Glomerular endothelial cell (primary cell): Measurements from ENCODE around the gene PRR33. TPM values are rescaled to one million over a fixed set of nuclear protein-coding genes. Genes with fewer than 3 reads are reported as not detected.

Experiments
- DNase-seq: peaks from one replicate; pipeline ENCODE4 v3.0.0-alpha.2; 2011; ENCODE audit warnings: low read depth, low spot score; ENCODE audit errors: extremely low read depth
- total RNA-seq: library from RNA; depleted of rRNA; stranded (reverse); fragments of >200 nt; gene quantifications from 2 replicates; pipeline ENCODE4 v1.2.3, GENCODE V29; 2015

The PRR33 gene
- total RNA-seq, 1 donor from 2014 or later = not detected

GRCh38 chr11:1928470-1928890 is 36.8 kb upstream of the PRR33 start:
- no peak for DNase-seq

DNA sequence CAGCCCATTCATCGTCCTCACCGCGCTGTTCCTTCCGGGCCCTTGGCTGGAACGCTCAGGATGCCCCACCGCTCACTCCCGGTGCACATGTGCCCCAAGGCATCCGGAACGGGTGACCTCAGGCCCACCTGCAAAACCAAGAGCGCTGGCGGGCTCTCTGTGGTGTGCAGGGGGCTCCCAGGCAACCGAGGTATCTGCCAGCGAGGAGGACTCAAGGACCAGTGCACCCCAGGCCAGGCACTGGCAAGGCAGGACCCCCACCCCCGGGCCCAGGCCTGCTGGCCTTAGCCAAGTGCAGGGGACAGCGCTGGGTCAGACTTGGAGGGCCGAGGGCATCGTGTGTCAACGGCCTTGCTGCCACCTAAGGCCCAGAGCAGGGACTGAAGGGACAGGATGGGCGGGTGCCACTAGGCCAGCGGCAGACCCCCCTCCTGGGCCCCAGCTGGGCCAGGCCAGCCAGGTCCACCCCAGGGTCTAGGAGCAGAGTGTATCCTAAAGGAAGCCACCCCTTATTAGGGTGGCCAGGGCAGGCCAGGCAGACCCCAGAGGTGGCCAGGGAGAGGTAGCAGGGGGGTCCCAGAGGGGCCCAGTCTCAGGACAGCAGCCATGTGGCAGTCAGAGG is 36.3 kb upstream of the PRR33 start:
- DNase-seq = no peak

GRCh38 chr11:1927026-1927847 is 35.5 kb upstream of the PRR33 start:
- DNase-seq = no peak

GRCh38 chr11:1926156-1927025 is 34.7 kb upstream of the PRR33 start:
- no peak for DNase-seq

GRCh38 chr11:1925373-1926155 is 33.9 kb upstream of the PRR33 start:
- DNase-seq = no peak

- no peak for DNase-seq
These were observed 33.1 kb upstream of the PRR33 start for GRCh38 chr11:1924646-1925372.

- DNase-seq = no peak
These were observed 32.5 kb upstream of the PRR33 start for GRCh38 chr11:1924181-1924580.

- no peak for DNase-seq
These were observed 31.7 kb upstream of the PRR33 start for GRCh38 chr11:1923201-1923956.

DNA sequence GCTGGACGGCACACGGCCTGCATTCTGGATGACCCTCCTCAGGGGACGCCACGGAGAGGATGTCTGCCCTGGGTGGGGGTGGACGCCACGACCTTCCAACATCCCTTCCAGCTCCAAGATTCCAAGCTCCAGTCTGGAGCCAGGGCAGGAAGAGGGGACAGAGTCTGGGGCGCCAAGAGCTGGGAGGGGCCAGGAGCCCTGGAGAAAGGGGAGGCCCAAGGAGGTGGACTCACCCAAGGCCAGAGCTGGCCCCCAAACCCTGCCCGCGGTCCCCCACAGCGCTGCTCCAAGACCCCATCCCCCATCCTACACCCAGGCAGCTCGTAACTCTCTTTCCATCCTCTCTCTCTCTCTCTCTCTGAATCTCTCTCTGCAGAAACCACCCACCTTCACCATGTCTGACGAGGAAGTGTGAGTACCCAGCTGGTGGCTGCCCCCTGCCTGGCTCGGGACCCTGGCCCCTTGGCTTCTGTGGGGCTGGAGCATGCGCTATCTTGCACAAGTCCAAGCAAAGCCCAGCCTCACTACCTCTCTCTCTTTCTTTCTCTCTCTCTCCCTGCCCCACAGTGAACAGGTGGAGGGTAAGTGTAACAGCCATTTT is 30.9 kb upstream of the PRR33 start:
- no peak for DNase-seq

DNA sequence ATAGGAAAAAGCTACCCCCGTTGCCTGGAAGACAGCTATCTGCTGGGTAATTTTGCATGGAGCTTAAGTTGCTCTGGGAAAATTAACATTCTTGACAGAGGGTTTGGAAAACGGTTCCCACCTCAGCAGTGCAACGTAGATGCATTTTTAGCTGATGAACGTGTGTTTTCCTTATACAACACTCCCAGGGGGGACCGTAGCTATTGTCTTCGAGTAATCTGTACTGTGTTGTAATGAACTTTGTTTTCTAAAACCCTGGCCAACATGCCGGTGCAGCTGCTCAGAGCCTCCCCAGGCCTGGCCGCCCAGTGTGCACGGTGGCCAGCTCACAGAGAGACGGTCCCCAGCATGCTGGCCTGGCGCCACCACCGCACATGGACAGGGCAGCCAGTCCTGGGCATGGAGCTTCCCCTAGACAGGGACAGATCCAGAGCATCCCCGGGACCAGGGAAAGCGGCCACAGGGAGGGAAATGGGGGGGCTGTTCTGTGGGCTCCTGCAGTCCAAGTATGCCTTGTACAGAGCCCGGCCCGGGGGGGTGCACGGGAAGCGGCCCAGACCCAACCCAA is 30.0 kb upstream of the PRR33 start:
- DNase-seq = no peak

DNA sequence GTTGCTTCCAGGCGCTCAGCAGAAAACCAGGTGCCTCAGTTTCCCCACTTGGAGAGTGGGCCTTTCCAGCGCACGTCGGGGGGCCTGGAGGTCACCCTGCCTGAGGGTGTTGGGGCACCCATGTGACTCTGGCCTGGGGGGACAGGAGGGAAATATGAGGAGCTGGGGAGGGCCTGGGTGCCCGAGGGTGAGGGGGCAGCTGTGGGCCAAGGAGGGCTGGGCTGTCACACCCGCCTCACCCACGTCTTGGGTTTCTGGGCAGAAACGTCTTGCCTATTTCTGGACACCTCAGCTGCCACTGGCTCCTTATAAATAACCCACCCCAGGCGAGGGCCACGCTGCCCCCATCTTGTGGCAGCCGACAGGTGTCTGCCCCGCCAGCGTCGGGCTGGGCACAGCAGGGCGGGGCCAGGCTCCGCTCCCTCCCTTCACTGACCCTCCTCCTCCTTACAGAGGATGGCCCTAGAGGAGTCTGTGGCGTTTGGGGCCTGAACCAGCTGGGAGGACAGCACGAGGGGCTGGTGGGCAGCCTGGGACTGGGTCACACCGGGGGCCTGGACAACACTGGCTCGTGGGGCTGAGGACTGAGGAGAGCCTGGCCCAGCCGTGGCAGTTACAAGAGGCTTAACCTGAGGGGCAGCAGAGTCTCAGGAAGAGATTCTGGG is 29.3 kb upstream of the PRR33 start:
- DNase-seq = no peak

GRCh38 chr11:1920128-1920908 is 28.6 kb upstream of the PRR33 start:
- no peak for DNase-seq

DNA sequence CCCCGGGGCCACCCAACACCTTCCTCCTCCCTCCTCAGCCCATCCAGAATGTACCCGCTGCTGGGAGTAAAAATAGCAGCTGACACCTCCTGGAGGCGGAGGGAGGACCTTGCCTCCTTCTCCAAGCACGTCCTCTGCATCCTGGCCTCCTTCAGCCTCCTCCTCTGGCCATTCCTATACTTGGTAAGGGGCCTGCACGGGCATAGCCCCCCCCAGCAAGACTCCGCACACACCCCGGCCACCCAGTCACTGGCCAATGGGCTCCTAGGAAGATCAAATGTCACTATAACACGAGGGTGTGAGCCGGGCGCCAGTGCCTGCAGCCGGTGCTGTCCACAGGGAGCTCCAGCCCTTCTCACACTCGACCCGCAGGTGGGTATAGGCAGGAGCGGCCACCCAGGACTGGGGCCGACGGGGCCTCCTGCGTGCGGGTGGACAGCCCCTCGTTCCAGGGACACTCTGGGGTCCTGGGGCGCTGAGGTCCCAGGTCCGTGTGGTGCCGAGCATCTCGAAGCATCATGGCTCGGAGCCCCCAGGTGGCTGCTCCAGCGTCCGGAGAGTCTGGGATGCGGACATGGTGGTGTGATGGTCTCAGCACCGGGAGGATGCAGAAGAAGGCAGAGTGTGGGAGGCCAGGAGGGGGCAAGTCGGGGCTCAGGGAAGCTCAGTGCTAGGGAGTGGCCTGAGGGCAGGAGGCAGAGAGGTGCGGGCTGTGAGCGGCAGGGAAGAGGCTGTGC is 27.9 kb upstream of the PRR33 start, which contains the start of gene TNNT3:
Gene TNNT3 (plus strand): TSS at position 313 of the 737 bp plus-strand sequence. CDS start 3,172 bp downstream, outside the sequence.
- no peak for DNase-seq

DNA sequence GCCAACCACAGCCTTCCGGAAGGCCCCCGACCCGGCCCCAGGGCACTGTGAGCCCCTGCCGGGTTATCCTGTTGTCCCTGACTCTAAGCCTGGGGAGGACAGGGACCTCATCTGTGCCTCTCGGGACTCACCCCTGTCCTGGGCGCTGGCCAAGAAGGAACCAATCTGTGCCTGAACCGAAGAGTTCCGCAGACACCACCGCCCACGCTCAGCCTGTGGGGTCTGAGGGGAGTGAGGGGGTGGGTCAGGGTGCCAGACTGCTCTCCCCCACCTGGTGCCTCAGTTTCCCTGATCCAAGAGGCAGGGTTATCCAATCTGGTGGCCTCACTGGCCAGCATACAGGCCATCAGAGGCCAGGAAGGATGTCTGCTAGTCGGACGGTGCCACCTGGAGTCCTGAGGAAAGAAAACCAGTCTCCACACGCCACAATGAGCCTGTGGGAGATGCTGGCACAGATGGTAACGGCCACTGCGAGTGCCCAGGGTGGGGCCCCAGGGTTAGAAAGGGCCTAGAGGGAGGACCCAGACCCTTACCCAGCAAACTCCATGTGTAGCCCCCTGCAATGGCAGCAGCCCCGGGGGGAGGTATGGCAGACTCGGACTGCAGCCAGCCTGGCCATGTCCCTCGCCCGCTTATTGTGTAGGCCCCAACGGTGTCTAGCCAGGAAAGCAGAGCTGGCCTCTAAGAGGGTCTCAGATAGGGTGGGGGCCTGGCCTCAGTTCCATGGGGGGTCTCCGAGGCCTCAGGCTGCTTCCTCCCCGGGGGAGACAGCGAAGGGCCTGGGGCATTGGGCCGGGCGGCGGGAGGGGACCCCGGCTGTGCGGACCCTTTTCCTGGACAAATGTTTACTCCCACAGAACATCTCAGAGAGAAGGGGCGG is 27.0 kb upstream of the PRR33 start:
- no peak for DNase-seq
